HG02610 (cell line): ENCODE results near the gene TAS2R38.
"Not testable (repeated sequence)": the region's sequence is repeated elsewhere in the genome, so short reads cannot be mapped to it uniquely, and the experiment has no call there.

Experiments used
- ATAC-seq: cut with Tn5 transposase; IDR thresholded peaks from one replicate; pipeline ENCODE4 v1.9.1; 2021; ENCODE audit warnings: mild to moderate bottlenecking, moderate library complexity; ENCODE audit not compliant: unreplicated experiment

The TAS2R38 gene

DNA sequence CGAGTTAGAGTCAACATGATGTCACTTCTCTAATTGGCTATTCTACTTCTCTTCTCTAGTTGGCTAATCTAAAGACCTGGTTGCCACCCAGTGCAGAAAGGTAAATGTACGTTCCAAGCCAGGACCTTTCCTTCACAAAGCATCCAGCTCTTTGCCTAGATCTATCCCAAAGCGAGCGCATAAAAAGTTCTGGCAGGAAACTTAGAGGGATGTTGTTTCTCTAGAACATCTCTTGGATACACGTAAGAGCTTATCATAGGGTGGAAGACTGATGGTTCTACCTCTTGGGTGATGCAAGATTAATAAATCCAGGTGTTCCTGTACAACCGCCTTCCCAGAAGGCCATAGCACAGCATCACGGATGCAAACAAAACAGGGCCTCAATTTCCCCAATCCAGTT, at the start of gene TAS2R38:
TAS2R38 (minus strand) TSS at position 101 of the 400 bp plus-strand sequence; CDS start at position 17, 84 bp downstream.
- no peak for ATAC-seq

DNA sequence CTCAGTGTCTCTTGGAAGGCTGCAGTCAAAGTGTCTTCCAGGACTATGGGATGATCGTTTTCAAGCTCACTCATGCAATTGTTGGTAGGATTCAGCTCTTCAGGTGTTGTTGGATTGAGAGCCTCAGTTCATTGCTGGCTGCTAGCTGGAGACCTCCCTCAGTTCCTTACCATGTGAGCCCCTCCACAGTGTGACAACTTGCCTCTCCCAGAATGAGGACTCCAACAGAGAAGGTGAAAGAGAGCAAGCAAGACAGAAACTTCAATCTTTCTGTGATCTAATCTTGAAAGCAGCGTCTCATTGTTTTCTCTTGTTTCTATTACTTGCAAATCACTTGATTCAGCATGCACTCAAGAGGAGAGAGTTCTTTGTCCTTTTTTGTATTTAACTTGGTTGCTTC, 44.6 kb upstream of the TAS2R38 start:
- no peak for ATAC-seq

DNA sequence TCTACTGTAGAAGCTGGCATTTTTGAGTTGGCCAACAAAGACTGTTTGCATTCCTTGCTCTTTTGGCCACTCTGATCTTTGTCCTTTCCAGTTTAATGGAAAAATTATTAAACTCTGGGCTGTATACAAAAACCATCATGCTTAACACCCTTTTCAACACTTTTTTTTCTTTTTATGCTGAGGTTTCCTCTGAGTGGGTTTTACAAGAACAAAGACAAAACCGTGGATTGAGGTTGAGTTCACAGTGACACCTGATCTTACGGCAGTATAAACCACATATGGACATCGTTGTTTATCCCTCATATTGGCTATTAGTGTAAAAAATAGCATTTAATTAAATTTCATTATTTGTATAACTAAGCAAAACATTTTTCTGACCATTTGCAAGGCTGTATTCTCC, 43.9 kb upstream of the TAS2R38 start:
- no peak for ATAC-seq

DNA sequence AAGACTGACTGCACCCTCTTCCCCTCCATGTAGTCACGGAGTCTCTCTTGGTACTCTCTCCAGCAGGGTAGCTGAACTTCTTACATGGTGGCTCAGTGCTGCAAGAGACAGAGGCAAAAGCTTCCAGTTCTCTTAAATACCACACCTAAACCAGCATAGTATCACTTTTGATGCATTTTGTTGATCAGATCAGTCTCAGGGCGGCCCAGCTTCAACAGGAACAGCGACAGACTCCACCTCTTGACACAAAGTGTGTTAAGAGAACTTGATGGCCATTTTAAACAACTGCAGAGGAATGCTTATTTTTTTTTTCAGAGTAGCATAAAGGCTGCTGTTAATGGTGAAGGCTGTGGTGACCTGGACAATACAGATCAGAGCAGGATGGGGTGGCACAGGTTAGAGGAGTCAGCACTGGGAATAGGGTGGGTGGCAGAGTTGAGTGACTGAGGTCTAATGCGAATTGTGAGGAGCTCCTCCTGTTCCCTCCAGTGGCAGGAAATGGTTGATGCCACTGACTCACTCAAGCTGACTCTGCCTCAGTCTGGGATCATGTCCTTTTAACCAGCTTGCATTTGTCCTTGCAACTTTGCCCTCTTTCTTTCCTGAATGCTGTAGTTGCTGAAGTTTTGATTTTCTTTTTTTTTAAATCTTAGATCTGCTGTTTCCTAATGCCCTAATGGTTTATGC, 39.4 kb upstream of the TAS2R38 start:
- ATAC-seq, result no peak

DNA sequence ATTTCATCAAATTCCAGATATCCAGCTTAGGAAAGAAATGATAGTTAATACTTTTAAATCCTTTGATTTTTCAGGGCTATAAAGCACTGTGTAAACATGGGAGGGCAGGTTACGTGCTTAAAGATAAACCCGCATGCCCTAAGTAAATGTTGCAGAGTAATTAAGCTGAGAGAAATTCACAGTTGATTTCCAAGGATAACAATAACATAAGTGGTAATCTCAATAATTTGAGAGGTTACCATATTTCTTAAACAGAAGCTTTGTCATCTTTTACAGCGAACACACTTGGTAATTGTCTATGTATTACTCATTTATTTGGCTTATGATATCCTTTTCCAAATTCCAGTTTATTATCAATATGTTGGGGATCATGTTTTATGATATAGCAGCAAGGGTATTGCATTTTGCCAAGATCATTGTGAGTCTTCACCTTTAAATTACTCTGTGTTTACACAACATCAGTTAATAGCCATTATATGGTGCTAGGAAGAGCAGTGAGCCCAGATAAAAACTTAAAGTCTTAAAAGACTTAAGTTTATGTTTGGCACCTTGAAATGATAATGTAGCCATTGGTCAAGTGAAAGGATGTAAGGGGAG, 37.5 kb upstream of the TAS2R38 start:
- ATAC-seq, result no peak

DNA sequence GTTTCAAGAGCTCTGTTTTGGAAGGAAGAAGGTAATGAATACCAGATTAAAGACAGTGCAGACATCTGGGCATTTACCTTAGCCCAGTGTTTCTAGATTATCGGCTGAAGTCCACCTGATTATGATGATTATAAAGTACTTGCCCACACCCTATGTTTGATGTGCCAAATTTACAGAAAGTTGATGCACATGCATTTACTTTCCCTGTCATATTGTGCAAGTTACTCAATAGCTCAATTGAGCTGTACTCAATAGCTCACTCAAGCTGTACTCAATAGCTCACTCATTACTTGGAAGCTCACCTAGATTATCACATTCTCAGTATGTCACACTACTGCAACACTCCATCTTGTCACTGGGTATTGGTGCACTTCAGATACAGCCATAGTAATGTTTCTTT, 35.6 kb upstream of the TAS2R38 start:
- no peak for ATAC-seq

DNA sequence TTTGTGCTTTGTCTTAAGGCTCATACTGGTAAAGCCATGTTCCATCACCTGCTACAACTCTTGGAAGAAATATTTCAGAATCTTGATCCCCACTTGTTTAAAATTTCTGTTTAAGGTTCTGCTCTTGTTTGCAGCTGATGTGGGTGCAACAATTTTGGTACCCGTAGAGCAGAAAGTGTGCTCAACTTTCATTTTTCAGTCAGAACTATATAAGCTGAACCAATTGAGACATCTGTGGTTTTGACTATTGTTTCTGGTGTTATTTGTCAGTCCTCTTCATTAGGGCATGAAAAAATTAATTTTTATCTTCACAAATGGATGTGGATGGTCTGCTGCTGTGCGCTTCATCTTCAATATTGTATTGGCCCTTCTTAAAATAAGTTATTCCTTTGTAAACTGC, 33.0 kb upstream of the TAS2R38 start:
- ATAC-seq, result no peak

DNA sequence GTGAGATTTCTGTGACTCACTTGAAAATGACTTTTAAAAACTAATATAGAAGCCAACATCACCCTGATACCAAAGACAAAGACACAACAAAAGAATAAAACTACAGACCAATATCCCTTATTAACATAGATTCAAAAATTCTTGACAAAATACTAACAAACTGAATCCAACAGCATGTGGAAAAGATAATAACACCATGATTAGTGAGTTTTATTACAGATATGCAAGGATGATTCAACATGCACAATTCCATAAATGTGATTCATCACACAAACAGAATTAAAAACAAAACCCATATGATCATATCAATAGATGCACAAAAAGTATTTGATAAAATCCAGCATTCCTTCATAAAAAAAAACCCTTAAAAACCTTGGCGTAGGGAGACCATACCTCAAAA, 28.6 kb upstream of the TAS2R38 start:
- no peak for ATAC-seq

DNA sequence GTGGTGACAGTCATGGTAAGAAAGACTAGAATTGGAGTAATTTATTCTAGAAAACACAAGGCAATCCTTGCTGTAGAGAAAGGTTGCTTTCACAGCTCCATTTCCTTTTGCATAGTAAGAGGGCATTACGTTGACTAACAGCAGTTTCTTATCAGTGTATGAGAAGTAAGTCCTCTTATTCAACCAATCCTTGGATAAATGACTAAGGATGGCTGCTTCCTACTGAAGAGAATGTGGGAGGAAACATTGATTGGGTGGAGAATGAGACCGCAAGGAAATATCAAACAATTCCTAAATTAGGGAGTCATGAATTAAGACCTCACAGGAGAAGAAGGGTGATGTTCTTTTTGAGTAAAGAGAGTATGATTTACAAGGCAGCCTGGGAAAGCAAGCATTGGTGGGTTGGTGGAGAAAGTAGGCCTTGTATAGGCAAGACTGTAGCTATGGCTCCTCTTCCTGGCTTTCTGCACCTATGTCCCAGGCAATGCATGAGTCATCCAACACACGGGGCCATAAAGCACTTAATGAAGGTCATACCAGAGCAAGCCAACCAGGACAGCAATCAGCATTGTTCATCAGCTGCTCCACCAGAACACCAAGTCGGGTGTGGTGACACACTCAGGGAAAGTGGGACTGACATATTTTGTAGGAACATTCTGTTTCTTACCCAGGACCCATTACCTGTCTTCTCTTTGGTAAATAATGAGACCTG, 27.7 kb upstream of the TAS2R38 start:
- ATAC-seq, result no peak

DNA sequence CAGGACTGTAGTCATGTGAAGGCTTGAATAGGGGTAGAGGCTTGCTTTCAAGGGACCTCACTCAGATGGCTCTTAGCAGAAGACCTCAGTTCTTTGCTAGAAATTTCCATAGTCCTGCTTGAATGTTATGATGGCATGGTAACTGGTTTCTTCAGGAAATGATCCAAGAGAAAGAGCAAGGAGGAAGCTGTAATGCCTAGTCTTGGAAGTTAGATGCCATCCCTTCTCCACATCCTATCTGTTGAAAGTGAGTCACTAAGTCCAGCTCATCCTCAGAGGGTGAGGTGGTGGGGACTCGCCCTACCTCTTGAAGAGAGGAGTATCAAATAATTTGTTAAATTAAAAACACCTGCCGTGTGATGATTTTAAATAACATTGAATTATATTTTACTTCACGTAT, 26.7 kb upstream of the TAS2R38 start:
- ATAC-seq, result no peak

DNA sequence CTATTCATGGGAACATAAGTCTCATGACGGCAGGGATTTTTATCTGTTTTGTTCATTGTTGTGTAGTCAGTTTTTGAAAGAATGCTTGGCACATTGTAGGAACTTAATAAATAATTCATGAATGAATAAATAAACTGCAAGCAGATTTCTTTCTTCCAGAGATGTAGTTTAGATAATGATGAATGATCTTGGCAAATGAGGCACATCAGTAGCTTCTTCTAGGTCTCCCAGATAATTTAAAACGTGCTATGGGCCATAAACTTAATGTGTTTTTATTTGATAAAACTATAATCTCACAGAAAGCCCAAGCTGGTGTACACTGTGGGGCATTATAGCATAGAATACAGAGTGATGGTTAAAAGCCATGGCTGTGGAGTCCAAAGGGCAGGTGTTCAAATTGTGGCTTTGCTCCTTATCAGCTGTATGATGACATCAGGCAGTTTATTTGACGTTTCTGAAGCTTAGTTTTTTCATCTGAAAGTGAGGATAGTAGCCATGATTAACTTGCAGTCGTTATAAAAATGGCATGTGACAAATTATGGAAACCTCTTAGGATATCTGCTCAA, 25.6 kb upstream of the TAS2R38 start:
- ATAC-seq, result no peak

DNA sequence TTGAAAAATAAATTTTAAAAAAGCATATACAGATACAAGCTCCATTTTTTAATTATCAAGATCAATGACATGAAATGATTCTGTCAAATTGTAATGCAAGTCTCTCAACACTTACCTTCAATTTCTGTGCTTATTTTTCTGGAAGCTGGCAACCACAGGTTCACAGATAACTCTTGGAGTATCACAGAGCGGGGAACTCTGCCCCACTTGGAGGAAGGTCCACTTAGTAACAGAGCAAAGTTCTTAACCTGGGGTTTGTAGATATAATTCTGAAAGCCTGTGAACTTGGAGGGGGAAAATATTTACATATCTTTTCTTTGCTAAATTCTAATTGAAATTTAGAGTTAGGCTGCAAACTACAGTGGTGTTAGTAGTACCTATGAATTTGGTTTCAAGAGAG, 19.8 kb upstream of the TAS2R38 start:
- no peak for ATAC-seq

DNA sequence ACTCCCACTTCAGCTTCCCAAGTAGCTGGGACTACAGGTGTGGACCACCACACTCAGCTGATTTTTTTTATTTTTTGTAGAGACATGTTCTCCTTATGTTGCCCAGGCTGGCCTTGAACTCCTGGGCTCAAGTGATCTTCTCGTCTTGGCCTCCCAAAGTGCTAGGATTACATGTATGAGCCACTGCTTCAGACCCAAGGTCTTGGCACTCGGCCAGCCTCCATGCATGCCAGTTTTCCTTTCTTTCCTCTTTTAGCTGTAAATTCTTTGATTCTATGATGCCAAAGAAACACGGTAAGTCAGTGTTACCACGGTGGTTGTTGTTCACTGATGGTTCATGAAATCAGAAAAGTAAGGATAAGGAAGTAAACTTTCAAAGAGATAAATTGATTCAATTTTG, 19.1 kb upstream of the TAS2R38 start:
- ATAC-seq, result no peak

DNA sequence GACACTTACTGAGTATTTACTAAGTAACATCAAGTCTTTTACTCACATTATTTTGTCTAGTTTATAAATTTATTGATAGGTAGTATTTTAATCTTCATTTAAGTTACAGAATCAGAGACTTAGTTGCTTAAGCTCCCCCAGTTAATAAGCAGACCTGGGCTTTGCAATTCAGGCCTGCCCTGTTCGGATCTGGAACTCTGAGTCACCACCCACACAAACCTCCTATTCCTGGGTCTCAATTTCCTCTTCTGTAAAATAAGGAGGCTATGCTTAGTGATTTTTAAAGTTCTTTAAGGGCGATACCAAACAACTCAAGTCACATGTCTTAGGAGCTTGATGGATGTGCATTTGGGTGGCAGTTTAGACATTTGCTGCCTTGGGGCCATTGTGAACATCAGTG, 18.6 kb upstream of the TAS2R38 start:
- no peak for ATAC-seq

DNA sequence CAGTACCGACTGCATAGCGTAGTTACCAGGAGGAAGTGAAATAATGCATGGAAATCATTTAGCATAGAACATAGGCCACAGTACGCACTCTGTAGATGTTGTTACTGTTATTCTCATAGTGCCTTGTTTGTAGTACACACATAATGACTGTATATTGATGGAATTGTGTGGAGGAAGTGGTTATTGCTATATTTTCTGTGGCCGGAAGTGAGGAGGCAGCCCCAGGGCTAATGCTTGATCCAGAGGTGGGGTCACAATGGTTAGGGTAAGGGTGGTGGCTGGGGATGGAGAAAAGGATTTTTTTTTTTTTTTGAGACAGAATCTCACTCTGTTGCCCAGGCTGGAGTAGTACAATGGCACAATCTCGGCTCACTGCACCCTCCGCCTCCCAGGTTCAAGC, 17.6 kb upstream of the TAS2R38 start:
- ATAC-seq, result no peak

DNA sequence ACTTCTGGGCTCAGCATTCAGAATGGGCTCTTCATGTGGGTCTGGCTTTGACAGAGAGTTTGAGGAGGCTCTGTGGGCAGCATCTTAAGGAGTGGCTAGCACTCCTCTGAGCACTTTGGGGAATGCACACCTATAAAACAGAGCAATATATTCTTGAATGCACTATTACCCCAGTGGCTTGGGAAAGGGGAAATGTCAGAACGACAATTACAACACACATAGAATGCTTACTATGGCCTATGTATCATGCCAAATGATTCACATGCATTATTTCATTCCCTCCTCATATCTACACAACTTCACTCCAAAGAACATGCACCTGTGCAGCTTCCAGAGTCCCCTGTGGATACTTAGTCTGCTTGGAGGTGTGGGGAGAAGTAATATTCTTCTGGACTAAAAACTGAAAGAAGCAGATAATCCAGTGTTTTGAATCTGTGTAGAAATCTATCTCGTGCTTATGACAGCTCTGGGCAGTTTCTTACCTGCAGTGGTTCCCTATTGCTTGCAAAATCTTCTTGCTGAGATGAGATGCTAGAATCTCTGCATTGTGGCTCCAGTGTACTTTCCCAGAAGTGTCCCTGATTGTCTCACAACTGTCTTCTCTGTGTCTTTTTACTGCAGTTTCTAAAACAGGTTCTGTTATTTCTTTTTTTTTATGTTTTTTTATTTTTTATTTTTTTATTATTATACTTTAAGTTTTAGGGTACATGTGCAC, 16.6 kb upstream of the TAS2R38 start:
- ATAC-seq, result no peak

DNA sequence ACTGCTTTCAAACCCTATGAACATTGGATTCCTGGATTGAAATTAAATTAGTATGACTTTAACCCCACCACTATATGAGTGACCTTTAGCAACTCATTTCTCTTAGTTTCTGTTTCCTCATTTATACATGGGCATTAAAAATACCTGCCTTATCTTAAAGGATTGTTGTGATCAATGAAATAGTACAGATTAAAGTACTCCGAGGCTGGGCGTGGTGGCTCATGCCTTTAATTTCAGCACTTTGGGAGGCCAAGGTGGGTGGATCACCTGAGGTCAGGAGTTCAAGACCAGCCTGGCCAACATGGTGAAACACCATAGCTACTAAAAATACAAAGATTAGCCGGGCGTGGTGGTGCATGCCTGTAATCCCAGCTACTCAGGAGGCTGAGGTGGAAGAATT, 14.2 kb upstream of the TAS2R38 start:
- not testable (repeated sequence) for ATAC-seq

DNA sequence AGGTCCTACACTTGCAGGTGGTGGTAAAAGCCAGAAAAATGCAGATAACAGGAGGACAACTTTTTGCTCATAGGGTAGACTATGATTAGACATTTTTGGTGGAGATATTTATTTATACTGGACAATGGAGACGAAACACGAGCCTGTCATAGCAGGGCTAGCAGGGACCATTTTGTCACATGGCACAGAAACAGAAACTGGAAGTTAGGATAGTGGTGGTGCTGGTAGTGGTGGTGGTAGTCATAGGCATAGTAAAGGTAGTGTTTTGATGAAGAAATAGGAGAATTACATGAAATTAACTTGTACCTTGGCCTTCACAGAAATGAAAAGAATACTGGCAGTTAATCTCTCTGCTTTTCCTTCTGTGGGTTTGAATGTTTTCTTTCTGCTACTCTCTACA, 13.3 kb upstream of the TAS2R38 start:
- no peak for ATAC-seq

DNA sequence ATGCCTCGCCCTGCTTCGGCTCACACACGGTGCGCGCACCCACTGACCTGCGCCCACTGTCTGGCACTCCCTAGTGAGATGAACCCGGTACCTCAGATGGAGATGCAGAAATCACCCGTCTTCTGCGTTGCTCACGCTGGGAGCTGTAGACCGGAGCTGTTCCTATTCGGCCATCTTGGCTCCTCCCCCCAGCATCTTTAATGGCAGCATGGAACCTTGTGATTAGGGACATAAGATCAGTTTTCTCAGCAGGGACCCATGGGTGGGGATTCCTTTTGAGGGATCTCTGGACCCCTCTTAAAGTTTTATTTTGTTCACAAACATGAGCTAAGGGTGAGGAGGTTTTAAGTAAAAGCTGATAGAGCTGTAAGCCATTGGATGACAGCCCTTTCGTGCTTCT, 12.4 kb upstream of the TAS2R38 start:
- ATAC-seq, result not testable (repeated sequence)

DNA sequence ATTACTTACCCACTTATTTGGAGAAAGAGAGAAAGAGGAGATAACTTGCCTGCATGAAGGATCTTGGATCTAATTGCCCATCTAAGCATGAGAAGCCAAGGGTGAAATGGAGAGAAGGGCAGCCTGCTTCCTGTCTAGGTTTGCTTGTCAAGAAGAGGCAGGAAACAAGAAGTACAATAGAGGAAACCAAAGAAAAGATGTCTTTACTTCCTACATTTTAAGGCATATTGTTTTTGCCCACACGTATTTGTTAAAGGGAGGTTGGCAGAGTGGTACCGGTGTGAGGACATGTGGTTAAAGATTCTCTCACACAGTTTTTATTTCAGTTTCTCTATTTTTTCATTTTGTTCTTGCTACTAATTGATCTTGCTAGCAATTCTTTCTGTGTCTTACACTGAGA, 6.0 kb upstream of the TAS2R38 start:
- no peak for ATAC-seq

DNA sequence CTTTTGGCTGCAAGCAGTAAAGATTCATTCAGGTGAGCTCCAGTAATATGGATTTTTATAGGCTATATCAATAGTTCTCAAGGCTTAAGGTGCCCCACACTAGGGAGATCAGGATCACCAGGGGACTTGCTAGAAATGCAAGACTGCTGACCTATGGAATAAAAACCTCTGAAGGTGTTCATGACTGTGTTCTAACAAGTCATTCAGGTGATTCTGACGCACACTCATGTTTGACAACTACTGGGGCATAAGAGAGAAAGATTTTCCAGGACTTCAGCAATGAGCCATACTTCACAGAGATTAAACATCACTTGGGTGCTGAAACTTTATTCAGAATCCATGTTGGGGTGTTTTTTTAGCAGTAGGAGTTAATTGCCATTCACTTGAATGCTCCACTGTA, 4.8 kb upstream of the TAS2R38 start:
- ATAC-seq, result no peak
